LoVo (cell line): Measurements from ENCODE around the gene CDH6.
A peak's percentile ranks its signal among the peaks of the same experiment; 100 is the strongest.
"Not testable (repeated sequence)": the region's sequence is repeated elsewhere in the genome, so short reads cannot be mapped to it uniquely, and the experiment has no call there.

Experiments
- DNase-seq: peaks from one replicate; pipeline ENCODE4 v3.0.0-alpha.2; 2016; ENCODE audit warnings: low spot score

CDH6 gene

DNA sequence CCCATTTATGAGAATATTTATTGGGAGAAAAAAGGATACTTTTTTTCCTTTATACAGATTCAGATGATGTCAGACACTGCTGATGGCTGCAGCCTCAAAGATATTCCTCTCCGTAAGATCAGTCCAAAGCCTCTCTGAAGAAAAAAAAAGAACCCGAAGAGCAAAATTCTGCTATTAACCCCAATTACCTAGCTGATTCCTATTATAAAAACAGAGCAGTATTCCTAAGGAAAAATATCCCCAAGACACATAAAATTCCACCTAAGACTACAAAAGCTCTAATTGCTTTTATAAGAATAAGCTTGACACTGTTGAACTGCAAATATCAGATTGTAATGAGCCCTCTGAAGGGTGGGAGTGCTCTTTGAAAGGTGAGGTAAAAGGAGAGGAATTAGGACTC lies 138.7 kb downstream of the CDH6 start:
- DNase-seq: no peak

DNA sequence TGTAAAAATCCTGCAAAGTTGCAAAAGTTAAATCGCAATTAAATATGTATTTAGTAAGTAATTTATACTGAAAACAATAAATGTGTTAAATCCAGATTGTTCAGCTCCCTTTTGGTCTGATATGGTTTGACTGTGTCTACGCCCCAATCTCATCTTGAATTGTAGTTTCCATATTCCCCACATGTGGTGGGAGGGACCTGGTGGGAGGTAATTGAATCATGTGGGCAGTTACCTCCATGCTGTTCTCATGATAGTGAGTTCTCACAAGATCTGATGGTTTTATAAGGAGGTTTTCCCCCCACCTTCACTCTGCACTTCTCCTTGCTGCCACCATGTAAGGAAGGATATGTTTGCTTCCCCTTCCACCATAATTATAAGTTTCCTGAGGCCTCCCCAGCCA lies 140.0 kb downstream of the CDH6 start:
- no peak for DNase-seq

DNA sequence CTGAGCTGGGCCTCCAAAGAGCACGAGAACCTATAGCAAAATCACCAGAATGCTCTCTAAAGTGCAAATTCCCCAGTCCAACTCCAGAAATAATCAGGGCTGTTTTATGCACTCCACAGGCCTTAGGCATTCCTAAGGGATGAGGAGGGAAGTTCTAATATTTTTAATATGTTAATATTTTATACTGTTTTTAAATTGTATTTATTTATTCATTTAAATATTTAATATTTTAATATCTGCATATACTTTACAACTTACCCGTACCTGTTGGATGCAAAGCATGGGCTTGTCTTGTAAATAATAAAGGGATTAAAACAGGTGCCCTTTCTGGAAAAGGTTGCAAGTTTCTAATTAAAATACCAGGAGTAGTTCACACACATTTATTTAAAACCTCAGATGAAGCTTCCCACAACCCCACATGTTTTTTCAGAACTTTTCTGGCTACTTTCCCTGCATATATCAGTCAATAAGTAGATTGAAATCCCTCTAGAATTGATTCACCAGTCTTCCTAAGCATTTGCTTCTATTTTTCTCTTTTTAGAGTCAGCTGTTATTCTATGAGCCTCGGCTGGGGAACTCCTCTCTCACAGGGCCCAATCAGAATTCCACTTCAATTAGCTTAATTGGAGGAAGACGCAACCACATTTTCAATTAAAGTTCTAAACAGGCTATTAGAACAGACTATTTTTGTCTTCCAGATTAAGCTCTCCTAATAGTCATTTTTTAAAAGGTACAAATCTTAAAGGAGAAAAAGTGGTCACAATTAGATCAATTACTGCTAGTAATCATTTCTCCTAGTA lies 140.8 kb downstream of the CDH6 start:
- no peak for DNase-seq

DNA sequence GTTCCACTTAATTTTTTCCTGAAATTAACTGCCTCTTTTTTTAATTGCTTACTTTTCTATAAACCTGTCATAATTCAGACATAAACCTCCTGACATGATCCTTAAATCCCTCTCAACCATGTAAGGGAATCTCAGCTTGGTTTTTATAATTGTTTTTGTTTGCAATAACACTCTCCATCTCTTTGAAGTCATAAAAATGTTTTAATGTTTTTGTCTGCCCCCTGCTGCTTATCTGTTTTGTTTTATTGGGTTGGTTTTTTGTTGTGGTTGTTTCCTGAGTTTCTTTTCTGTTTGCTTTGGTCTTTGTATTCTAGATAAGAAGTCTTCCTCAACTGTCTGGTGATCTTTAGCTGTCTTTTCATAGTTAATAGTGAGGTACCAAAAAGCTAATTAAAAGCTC lies 142.0 kb downstream of the CDH6 start:
- no peak for DNase-seq

DNA sequence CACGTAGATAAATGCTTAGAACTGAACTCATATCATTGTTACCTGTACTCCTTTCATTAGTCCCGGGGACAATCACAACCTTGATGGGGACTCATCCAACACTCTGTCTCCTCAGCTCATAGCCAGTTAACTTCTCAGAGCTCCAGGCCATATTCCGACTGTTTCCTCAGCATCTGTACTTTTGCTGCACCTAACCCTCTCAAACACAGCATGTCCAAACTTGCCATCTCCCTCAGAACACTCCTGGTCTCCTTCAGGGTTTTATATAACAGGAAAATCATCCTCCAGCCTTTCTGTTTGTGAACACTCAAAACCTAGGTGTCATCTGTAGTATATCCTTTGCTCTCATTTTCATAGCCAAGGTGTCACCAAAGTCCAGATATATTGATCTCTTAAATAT lies 150.5 kb downstream of the CDH6 start:
- no peak for DNase-seq

DNA sequence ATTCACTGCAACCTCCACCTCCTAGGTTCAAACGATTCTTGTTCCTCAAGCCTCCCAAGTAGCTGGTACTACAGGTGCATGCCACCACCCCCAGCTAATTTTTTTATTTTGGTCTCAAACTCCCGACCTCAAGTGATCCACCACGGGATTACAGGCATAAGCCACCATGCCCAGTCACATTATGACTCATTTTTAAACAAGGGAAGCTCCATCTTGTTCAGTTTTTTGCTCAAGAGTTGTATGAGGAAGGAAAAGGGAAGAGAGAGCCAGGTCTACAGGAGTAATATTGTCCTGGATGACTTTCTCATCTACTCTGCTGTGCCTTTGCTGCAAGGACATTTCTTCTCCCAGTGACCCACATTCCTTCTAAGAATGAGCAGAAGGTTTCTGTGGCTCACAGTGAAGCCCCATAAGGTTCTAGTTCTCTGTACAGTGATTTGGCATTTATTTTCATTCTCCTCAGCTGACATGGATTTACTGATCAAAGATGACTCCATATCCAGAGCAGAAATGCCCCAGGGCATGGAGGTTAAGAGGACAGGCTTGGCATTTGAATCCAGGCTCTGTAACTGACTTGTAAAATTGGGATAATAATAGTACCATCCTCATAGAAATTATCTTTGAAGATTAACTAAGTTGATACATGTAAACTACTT lies 153.5 kb downstream of the CDH6 start:
- no peak for DNase-seq

DNA sequence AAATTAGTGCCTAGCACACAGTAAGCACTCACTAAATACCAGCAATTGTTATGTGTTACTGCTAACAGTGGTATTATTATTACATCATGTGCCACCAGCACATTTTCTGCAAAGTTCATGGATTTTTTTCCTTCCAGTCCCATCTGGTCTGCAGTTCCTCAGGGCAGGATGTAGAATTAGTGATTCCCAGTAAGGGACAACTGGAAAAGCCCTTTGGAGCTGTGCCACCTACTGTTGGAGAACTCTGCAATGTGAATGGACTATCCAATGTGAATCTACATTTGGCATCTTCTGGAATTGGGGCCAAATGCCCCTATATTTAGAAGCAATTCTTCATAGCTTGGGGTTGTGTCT lies 154.0 kb downstream of the CDH6 start:
- DNase-seq: no peak

DNA sequence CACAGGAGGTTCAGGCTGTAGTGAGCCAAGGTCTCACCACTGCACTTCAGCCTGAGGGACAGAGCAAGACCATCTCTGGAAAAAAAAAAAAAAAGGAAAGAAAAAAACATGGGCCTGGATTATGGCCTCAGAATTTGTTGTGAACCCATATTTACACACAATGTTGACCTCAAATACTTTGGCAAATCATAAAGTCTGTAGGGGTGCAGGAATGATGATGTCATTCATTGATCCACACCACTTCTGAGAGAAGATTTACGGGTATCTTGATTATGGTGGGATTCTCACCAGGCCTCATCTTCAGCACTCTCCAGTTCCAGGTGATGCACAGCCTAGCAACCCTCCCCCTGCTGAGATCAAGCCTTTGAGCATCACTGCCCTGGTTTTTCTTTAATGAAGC lies 156.9 kb downstream of the CDH6 start:
- DNase-seq: no peak

DNA sequence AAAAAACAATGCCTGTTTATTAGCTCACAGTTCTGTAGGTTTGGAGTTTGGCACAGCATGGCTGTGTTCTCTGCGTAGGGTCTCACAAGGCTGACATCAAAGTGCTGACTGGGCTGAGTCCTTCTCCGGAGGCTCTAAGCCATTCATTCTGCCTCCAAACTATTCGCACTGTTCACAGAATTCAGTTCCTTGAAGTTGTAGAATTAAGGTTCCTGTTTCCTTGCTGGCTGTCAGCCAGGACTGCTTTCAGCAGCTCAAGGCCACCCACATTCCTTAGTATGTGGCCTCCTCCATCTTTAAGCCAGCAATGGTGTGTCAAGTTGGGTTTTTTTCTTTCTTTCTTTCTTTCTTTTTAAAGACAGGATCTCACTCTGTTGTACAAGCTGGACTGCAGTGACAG lies 161.9 kb downstream of the CDH6 start:
- peak; percentile 14 for DNase-seq

DNA sequence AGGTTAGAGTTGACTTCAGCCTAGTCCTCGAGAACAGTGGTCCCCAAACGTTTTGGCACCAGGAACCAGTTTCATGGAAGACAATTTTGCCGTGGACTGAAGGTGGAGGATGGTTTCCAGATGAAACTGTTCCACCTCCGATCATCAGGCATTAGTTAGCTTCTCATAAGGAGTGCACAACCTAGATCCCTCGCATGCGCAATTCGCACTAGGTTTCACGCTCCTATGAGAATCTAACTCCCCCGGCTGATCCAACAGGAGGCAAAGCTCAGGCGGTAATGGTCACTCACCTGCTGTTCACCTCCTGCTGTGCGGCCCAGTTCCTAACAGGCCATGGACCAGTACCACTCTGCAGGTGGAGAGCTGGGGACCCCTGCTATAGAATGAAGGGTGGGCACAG lies 163.6 kb downstream of the CDH6 start:
- no peak for DNase-seq

DNA sequence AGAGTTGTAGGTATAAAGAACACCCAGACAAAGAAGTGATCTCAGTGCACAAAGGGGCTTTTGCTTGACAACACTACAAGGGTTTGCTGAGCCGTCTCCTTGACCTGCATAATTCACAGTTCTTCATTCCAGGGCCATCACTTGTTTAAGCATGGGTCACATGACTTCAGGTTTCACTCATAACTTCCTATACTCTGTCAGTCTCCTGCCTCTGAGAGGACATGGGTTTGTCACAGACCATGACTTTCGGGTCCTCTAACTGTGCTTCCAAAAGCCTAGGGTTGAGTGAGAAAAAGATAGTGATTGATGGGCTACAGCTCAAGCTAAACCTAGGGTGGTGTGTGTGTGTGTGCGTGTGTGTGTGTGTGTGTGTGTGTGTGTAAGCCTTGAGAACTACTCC lies 166.4 kb downstream of the CDH6 start:
- DNase-seq: no peak

DNA sequence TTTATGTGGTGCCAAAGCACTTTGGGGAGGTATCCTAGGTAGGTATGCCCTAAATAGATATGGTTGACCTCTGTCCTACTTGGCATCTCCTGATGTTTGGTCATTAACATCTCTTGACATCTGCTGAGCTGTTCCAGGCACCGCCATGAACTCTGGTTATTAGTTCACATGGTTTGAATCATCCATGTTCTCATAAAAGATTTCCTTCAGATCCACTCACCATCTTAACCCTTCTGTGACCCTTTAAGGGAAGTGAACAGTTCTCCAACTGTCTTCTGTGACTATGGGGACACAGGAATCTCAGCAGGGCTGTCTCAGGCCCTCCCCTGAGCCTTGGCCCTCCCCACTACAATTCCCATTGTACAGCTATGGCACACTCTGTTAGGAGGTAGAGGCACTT lies 167.7 kb downstream of the CDH6 start:
- no peak for DNase-seq

DNA sequence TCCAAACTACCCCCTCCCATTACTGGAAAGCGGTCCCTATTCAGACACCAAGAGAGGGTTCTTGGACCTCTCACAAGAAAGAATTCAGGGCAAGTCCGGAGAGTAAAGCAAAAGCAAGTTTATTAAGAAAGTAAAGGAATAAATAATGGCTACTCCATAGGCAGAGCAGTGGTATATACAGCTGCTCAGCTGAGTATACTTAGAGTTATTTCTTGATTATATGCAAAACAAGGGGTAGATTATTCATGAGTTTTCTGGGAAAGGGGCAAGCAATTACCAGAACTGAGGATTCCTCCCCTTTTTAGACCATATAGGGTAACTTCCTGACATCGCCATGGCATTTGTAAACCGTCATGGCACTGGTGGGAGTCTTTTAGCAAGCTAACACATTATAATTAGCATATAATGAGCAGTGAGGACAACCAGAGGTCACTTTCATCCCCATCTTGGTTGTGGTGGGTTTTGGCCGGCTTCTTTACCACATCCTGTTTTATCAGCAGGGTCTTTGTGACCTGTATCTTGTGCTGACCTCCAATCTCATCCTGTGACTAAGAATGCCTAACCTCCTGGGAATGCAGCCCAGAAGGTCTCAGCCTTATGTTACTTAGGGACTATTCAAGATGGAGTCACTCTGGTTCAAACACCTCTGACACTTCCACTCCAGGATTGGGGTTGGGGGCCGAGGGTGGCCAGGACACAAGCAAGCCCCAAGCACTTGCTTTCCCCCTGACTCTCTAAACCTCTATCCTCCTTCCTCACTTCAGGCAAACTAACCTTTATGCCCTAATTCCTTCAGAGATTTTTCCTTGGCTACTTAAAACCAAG lies 168.4 kb downstream of the CDH6 start:
- not testable (repeated sequence) for DNase-seq

DNA sequence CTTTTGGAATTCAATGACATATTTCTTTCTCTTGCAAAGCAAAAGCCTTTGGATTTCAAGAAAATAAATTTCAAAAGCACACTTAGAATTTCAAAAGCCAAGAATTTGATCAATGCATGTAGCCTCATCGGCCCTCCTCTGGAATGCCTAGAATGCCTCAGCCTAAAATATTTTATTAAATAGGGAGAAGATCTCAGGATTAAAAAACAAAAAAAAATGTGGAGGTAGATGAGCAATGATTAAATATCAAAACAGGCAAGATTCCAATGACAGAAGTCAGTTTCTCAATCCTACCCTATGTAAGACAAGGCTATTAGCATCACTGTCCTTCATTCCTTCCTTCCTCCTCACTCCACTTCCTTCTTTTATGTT lies 169.0 kb downstream of the CDH6 start:
- DNase-seq: no peak

DNA sequence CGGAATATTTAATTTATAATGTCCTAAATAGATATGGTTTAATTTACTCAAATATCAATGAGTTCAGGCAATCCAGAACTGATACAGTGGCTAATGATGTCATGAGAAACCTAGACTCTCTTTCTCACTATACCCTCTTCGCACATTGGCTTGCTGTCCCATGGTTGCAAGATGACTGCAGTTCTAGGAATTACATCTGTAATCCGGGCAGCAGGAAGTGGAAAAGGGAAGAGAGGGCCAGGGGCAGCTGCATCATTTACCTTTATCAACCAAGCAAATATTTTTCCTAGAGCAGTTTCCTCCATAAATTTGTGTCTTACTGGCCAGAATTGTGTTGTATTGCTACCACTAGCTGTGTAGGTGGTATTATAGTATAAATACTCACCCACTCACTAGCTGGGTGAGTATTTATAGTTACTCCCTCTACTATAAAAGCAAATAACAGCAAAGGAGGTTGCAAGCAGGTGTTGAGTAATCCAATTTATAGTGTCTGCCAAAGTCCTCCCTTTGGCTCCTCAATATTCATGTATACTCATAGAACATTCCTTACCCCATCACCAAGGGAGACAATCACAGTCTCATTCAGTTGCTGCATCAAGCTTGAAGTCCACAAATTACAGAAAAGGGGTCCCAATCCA lies 169.6 kb downstream of the CDH6 start:
- DNase-seq: no peak

DNA sequence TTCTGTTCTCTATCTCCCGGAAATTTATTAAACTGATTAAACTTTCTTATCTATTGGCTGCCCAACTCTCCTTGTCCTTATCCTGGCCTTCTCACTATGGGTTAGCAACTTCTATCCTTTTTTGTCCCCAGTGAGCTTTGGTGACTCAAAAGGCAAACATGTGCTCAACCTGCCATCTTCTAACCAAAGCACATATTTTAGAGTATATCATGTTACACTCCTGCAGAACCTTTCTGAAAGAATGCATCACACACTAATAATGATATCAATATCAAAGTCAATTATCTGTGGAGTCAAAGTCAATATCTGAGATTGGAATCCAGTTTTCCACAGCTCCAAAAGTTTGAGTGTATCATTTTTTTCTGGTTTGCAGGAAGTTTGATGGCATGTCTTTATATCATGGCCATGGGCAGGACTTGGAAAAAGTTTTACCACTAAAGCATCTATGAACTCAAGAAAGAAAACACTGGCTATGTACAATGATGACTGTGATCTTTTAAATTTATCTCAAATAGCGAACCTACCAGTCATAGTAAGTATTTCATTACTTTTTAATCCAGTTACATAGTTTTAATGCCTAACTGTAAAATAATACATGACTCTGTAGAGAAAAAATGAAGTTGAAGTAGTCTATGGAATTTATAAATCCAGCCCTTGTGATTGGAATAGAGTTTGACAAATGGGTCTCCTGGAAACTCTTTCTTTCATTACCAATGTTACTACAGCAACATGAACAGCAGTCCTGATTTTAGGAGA lies 171.6 kb downstream of the CDH6 start:
- DNase-seq: no peak

DNA sequence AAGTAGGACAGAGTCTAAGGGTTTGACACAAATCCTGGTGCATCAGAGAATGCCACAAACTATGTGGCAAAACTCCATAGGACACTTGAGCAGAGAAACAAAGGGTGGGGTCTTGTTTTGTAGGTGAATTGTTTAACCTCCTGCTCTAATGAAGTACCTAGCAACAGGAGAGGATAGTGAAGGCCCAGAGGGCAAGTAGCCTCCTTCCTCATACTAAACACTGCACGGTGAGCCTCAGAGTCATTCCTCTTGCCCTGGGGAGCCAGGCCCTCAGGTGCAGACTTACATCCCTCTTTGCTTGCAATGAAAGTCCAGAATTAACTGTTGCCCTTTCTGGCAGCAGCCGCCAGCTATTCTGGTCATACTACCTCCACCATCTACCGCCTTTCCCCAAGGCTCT lies 172.3 kb downstream of the CDH6 start:
- no peak for DNase-seq

DNA sequence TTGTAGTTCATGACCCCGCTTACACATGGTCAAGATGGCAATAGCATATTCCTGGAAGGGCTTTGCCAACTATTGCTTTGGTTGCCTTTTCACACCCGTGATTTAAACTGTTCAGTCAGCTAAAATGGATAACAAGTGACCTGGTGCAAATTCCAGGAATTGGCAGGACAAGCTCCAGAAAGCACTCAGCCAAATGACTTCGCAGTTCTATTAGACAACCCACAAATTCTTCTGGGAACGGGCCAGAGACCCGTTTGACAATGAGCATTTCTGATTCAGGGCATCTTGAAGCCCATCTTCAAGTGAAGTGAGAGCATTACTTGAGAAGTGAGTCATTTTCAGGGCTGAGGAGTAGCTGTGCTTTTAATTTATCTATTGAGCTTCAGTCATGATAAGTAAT lies 173.5 kb downstream of the CDH6 start:
- no peak for DNase-seq

DNA sequence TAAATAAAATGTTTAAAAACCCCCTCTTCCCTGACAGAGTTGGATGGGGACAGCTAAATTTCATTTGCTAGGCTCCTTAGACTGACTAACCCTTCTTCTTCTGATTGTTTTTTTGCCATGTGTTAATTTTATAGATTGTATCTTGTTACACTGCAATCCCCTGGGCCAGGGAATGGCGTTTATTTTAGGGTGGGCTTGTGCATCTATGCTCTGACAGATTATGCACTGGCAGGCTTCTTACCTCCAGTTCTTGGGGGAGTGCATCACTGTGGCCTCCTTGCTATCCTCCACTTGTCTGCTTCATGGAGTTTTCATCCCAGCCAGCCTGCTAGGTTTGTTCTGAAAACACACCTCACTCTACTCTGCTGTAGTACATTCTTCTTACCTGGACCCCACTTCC lies 178.6 kb downstream of the CDH6 start:
- no peak for DNase-seq

DNA sequence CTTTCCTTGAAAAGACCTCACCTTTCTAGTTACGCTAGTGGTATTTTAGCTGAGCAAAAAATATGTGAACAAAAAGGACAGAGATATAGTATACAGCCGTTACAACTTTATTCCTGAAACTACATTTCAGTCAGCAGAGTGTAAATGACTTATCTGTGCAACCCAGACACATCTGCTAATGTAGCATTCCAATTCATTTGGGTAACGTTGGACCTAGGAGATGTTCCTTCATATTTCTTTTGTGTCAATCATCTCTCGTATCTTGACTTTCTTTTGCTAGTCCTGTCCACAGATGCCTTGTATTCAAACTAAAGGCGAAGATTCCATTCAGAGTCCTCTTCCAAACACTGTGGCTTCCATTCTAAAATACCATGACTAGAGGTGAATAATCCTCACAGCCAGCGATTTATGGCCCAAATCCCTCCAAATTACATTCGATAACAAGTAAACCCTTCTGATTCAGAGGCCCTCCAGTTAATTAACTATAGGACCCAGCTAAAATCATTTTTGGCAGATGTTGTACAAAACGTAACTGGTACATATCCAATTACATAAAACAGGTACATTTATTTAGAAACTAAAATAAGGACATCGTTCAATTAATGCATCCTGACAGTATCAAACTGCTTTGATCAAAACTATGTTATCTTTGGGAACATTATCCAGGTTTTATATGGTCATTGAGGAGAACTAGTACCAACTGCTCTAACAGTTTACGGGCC lies 182.7 kb downstream of the CDH6 start:
- no peak for DNase-seq

DNA sequence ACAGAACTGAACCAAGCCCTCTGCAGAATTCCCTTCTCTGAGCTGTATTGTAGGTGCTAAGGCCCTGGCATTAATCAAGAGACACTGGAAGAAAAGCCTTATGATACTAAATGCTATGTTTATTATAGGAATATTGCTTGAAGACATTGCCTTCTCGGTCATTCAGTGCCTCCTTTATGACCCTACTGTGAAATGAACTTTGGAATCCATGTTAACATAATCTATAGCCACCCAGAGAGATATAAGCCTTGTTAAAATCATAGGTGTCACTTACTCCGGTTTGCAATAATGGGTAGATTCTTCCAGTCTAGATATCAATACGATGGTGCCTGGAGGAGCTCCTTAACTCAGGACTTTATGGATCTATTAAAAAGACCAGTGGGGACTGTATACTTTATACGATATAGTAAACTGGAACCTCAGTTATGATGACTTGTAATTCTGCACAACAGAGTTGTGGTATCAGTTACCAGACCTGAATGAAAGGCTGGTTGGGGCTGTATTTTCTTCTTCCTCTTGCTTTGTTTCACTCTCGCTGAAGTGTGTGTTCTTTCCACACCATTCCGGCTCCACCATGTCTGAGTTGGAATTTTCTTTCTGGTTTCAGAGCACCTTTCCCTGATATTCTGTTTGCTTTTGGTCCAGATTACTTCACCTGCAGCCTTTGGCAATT lies 183.9 kb downstream of the CDH6 start:
- no peak for DNase-seq
